Measurements from ENCODE around the gene GMCL1. TPM values are rescaled to one million over a fixed set of nuclear protein-coding genes. Genes with fewer than 3 reads are reported as not detected.
A peak's percentile ranks its signal among the peaks of the same experiment; 100 is the strongest.

GMCL1 gene
- total and polyA plus RNA-seq, 8 donors, result 1.2 to 23.1 (median 5.9) TPM

DNA sequence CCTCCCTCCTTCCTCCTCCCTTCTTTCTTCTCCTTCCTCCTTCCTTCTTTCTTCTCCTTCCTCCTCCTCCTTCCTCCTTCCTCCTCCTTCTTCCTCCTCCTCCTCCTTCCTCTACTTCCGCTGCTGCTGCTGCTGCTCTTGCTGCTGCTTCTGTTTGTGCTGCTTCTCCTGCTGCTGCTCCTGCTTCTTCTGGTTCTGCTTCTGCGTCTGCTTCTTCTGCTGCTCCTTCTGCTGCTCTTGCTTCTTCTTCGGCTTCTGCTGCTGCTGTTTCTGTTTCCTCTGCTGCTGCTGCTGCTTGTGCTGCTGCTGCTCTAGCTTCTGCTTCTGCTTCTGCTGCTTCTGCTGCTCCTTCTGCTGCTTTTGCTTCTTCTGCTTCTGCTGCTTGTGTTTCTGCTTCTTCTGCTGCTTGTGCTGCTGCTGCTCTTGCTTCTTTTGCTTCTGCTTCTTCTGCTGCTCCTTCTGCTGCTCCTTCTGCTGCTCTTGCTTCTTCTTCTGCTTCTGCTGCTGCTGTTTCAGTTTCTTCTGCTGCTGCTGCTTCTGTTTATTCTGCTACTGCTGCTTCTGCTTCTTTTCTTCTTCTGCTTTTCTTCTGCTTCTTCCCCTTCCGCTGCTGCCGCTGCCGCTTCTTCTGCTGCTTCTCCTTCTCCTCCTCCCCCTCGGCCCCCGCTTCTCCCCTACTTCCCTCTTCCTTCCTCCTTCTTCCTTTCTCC, 72.9 kb downstream of the GMCL1 start:
- peak; percentile 12 to 31 for DNase-seq
- no peak for TF ChIP-seq POLR2A (IDR thresholded peaks at IDR 0.05)
- TF ChIP-seq, protein P1, sequence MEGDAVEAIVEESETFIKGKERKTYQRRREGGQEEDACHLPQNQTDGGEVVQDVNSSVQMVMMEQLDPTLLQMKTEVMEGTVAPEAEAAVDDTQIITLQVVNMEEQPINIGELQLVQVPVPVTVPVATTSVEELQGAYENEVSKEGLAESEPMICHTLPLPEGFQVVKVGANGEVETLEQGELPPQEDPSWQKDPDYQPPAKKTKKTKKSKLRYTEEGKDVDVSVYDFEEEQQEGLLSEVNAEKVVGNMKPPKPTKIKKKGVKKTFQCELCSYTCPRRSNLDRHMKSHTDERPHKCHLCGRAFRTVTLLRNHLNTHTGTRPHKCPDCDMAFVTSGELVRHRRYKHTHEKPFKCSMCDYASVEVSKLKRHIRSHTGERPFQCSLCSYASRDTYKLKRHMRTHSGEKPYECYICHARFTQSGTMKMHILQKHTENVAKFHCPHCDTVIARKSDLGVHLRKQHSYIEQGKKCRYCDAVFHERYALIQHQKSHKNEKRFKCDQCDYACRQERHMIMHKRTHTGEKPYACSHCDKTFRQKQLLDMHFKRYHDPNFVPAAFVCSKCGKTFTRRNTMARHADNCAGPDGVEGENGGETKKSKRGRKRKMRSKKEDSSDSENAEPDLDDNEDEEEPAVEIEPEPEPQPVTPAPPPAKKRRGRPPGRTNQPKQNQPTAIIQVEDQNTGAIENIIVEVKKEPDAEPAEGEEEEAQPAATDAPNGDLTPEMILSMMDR (IDR thresholded peaks at IDR 0.05), result no peak
- no peak for TF ChIP-seq EP300 (IDR thresholded peaks at IDR 0.05)
- no peak for TF ChIP-seq POLR2AphosphoS5 (IDR thresholded peaks at IDR 0.05)
- intact Hi-C loops (cut with DNase I; ENCODE audit: low total_unique reads), result no loop called here
- no peaks in the 10 kb centered on the region for H3K27me3 ChIP-seq
- WGBS, 5 donors, result 65 to 80% (median 68%) methylated on average over 8 of the region's 8 CpGs
- no peak overlapping the region for H3K4me3 ChIP-seq
- peaks cover 3 to 53% (median 15%) of the 10 kb centered on the region in 4 donors for H3K4me1 ChIP-seq
- H3K9me3 ChIP-seq, result no peaks in the 10 kb centered on the region
- peak overlapping the region in 4 of 5 donors; percentile 15 to 75 (median 46) for H3K27ac ChIP-seq
- H3K36me3 ChIP-seq, result peaks cover 55 to 99% (median 98%) of the 10 kb centered on the region in 4 donors

DNA sequence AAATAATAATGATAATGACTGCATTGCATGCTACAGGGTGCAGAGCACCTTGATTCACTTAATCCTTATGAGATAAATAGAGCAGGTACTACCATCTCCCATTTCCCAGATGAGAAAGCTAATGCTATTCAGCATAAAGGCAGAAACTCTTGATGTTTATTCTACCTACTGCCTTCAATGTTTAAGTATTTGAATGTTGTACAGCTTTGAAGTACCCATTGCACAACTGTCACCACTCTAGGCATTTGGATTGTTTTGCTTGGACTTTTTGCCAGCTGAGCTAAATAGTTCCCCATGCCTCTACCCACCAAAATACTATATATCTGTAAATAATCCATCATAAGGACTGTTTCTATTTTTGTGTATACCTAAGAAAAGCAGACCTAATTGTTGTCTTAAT, 77.8 kb downstream of the GMCL1 start:
- Histone ChIP-seq H3K4me1 (peaks cover 0 to 15% (median 2%) of the 10 kb centered on the region in 4 donors), H3K4me3 (no peak overlapping the region), H3K9me3 (no peaks in the 10 kb centered on the region), H3K27ac (no peak overlapping the region), H3K36me3 (peaks cover 38 to 91% (median 88%) of the 10 kb centered on the region in 4 donors), H3K27me3 (no peaks in the 10 kb centered on the region)
- TF ChIP-seq EP300 (IDR thresholded peaks at IDR 0.05) (no peak), POLR2AphosphoS5 (IDR thresholded peaks at IDR 0.05) (no peak), POLR2A (IDR thresholded peaks at IDR 0.05) (no peak)
- TF ChIP-seq, protein P1 (IDR thresholded peaks at IDR 0.05), result no peak
- DNase-seq, result no peak
- intact Hi-C loops (cut with DNase I; ENCODE audit: low total_unique reads), result no loop called here

DNA sequence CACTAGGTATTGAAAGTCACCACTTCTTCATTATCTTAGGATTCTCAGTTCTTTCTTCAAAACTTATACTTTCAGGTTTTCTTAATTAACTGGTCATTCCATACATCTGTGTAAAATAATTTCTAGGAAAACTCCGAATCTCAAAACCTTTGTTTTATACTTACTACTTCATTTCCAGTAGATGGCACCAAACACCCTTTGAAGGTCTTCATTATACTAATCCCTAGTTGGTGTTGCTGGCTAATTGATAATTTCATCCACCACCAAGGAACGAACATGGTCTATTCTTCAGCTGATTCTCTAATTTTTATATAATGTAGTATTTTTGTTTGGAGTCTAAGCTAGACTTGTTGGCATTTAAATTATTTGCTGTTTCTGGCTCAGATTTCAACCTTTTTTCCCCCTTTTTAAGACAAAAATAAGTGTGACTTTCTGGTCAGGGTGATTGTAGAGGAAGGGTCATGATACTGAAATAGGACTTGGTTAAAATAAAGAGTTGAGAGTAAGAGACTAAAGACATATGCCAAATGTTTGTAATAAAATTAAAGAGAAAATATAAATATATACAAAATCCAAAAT, 82.6 kb downstream of the GMCL1 start:
- no peak overlapping the region for H3K4me3 ChIP-seq
- no peaks in the 10 kb centered on the region for H3K9me3 ChIP-seq
- peaks cover 17 to 44% (median 41%) of the 10 kb centered on the region in 4 donors for H3K36me3 ChIP-seq
- WGBS, 5 donors, result 0 to 5% (median 3%) methylated on average over 2 of the region's 2 CpGs
- TF ChIP-seq, protein P1 (IDR thresholded peaks at IDR 0.05), result peak in 5 of 7 experiments; percentile 27 to 62 (median 40)
- TF ChIP-seq POLR2AphosphoS5 (IDR thresholded peaks at IDR 0.05), result no peak
- DNase-seq, result peak in 1 of 2 donors; percentile 85
- intact Hi-C loops (cut with DNase I; ENCODE audit: low total_unique reads), result no loop called here
- H3K27me3 ChIP-seq, result no peaks in the 10 kb centered on the region
- H3K4me1 ChIP-seq, result peaks cover 14 to 35% (median 21%) of the 10 kb centered on the region in 4 donors
- H3K27ac ChIP-seq, result peak overlapping the region in 4 of 5 donors; percentile 1 to 99 (median 34)

DNA sequence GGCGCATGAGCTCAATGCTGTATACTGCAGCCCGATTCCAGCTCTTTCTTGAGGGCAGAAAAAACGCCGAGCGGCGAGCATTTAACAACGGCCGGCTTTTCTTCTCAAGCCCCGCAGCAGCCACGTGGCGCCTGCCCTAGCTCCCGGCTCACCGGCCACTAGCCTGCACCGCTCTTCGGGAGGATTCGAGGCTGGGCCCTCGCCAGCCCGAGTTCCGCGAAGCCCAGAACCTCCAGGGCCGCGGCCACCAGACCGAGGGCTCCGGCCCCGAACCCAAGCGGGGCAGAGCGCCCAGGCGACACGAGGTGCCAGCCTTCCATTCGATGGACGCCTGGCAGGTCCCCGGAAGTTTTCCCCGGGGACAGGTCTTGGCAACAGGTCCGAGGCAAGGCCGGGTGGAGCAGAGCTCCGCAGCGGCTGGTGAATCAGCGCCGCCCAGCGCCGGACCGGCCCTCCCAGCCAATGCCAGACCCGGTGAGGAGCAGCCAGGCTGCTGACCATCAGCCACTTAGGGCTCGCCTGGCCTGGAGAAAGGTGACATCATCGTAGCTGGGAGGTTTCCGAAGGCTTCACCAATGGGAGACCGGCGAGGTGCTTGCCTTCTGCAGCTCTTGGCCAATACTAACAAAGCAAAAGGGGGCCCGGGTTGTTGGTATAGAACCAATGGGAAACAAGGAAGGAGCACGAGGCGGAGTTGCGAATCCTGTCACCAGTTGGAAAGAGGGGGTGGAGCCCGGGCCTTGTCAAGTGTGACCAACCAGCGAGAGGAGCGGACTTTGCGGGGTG, 84.9 kb downstream of the GMCL1 start:
- Histone ChIP-seq H3K36me3 (peaks cover 7 to 31% (median 23%) of the 10 kb centered on the region in 4 donors), H3K27me3 (no peaks in the 10 kb centered on the region), H3K4me3 (peak overlapping the region; percentile 54 to 93 (median 72)), H3K9me3 (no peaks in the 10 kb centered on the region), H3K27ac (peak overlapping the region; percentile 92 to 99 (median 98)), H3K4me1 (peaks cover 18 to 57% (median 38%) of the 10 kb centered on the region in 4 donors)
- intact Hi-C loops (cut with DNase I; ENCODE audit: low total_unique reads), result no loop called here
- no peak for TF ChIP-seq EP300 (IDR thresholded peaks at IDR 0.05)
- TF ChIP-seq POLR2A (IDR thresholded peaks at IDR 0.05), result peak in 2 of 4 donors; percentile 88 to 94
- TF ChIP-seq, protein P1 (IDR thresholded peaks at IDR 0.05), result peak in 2 of 7 experiments; percentile 10 to 25
- TF ChIP-seq POLR2AphosphoS5 (IDR thresholded peaks at IDR 0.05), result peak; percentile 90 to 98 (median 95)
- DNase-seq, result peak; percentile 100
- WGBS, 5 donors, result 0 to 1% (median 1%) methylated on average over 48 to 56 of the region's 56 CpGs

Measured in stomach (tissue), 9 donors.